ENCODE measurements around the gene MIAT. TPM values are rescaled to one million over a fixed set of nuclear protein-coding genes. Genes with fewer than 3 reads are reported as not detected.
"Not testable (repeated sequence)": the region's sequence is repeated elsewhere in the genome, so short reads cannot be mapped to it uniquely, and the experiment has no call there.

Gene MIAT
- total RNA-seq, 1 experiment from 2014 or later, result 0.82 TPM

DNA sequence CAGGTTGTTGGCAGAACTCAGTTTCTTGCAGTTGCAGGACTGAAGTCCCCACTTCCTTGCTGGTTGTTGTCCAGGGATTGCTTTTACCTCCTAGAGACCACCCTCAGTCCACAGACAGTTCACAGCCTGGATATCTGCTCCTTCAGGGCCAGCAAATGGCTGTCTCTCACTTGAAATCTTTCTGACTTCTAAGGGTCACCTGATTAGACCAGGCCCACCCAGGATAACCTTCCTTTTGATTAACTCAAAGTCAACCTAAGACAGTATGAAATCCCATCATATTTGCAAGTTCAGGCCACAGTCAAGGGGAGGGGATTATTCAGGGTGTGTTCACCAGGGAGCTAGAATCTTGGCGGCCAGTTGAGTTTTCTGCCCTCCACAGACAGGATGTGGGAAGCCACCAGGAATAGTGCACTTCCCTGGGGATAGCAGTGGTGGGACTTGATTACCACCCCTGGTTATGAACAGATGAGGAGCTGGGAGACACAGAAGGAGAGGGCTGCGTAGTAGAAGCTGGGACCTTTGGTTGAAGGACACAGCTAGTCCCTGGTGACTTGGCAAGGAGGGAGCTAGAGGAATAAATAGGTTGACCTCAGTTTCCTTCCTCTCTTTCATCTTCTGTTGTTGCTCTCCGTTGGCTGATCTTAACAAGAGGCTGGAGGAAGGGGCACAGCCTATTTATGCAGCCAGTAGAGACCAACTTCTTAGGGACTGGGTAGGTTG, 33.4 kb downstream of the MIAT start:
- DNase-seq (ENCODE audit: extremely low read depth, low read depth), result no peak

DNA sequence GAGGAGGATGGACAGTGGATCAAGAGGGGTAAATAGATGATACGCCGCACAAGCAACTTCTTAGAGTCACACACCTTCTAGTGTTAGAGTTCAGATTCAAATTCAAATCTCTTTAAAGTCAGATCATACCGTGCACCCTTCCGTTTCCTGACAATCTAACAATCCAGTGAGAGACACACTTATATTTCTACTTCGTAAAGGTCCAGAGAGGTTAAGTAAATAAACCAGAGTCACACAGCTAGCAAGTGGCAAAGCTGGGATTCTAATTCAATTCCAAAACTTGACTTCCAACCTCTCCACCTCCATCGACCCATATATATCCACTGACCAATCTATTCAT, 34.0 kb downstream of the MIAT start:
- no peak for DNase-seq (ENCODE audit: extremely low read depth, low read depth)

DNA sequence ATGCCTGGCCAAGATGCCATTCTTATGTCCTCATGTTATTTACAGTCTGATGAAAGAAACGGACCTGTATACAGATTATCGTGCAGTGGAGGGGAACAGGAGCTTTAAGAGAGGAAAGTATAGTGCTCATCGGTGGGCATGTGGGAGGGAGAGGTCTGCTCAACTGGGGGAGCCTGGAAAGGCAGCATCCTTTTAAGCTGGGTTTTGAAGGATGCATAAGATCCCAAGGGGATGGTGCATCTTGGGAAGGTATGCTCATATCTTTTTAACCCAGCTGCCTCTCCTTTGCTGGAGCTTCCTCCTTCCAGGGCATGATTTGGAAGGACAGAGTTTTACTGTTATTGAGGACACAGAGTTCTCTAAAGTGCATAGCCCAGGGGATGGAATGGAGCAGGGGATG, 34.8 kb downstream of the MIAT start:
- no peak for DNase-seq (ENCODE audit: extremely low read depth, low read depth)

DNA sequence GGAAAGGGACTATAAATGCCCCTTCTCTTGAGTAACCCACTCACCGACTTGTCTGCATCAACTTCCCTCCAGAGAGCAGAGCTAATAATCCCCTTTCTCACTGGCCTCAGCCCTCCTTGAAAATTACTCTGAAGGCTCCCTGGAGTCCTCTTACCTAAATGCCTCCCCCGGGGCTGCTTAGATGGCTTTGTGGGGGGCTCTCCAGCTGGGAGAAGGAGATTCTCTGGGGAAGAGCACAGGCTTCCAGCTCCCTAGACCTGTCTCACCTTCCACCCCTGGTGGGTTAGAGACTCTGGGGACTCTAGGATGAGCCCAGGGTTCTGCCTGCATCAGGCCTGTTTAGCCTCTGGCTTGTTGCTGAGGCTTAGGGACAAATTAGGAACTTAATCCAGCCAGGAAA, 39.8 kb downstream of the MIAT start:
- no peak for DNase-seq (ENCODE audit: extremely low read depth, low read depth)

DNA sequence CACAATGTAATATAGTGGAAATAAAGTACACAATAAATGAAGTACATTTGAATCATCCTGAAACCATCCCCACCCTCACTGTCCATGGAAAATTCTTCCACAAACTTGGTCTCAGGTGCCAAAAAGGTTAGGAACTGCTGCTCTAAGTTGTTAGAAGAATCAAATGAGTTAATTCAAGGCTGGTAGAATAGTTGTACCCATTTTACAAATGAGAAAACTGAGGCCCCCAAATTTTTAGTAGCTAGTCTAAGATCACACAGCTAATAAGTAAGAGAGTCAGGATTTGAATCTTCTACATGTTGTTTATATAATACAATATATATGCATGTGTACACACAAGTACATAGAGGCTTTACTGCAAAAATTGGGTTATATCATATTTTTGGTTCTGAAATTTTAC, 43.1 kb downstream of the MIAT start:
- no peak for DNase-seq (ENCODE audit: extremely low read depth, low read depth)

DNA sequence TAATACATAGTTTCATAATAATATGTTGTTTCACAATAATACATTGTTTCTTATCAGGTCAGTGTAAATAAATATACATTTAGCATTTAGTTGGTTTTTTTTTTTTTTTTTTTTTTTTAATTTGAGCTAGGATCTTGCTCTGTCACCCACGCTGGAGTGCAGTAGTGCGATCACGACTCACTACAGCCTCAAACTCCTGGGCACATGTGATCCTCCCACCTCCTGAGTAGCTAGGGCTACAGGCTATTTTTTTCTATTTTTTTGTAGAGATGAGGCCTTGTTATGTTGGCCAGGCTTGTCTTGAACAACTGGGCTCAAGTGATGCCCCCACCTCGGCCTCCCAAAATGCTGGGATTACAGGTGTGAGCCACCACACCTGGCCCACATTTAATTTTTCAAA, 43.5 kb downstream of the MIAT start:
- DNase-seq (ENCODE audit: extremely low read depth, low read depth), result no peak

DNA sequence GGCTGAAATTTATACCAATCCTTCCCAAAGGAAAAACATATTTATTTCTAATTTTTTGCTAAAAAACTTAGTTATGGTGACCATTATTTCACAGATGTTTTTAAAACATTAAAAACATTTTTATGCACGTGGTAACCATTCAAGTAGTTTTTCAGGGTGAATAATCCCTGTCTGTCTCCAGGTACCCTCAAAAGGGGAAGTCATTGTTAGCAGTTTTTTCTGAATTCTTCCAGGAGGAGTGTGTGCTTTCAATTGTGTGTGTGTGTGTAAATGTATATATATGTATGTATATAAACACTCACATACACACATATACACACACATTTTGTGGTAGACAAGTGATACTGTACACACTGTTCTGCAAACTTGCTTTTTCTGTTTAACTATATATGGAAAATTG, 43.9 kb downstream of the MIAT start:
- no peak for DNase-seq (ENCODE audit: extremely low read depth, low read depth)

DNA sequence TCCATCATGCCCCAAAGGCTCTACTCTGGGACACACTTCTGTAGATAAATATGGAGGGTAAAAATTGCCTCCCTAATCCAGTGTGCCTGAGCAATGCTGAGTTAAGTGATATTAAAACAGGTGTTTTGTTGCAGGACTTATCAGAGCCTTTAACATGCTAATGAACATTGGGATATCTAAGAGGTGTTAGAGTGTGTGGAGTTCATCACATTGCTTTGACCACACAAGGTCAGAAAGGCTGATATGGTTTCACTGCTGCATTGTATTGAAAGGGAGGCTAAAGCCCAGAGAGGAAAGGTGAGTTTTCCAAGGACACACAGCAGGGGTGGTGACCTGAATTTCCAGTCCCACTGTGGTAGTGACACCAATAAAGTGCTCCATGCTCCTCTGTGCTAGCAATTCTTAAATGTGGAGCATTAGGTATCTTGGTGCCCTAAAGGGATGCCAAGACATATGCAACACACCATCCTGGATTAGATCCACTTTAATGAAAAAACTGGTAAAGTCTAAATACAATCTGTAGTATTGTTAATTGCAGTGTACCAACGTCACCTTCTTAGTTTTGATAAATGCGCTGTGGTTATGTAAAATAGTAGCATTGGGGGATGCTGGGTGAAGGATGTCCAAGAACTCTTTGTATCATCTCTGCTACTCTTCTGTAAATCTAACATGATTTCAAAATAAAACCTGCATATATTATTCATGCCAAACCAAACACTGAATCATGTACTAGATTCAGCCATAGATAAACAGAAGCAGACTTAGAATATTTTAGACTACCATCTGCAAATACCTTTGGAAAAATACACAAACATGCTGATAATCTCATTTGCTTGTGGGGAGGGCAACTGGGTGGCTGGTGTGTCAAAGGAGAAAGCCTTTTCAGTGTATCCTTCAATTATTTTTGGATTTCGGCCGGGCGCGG, 45.8 kb downstream of the MIAT start:
- DNase-seq (ENCODE audit: extremely low read depth, low read depth), result no peak

DNA sequence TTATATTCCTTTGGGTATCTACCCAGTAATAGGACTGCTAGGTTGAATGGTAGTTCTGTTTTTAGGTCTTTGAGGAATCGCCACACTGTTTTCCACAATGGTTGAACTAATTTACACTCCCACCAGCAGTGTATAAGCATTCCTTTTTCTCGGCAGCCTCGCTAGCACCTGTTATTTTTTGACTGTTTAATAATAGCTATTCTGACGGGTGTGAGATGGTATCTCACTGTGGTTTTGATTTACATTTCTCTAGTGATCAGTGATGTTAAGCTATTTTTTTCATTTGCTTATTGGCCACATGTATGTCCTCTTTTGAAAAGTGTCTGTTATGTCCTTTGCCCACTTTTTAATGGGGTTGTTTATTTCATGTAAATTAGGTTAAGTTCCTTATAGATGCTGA, 48.0 kb downstream of the MIAT start:
- not testable (repeated sequence) for DNase-seq (ENCODE audit: extremely low read depth, low read depth)

DNA sequence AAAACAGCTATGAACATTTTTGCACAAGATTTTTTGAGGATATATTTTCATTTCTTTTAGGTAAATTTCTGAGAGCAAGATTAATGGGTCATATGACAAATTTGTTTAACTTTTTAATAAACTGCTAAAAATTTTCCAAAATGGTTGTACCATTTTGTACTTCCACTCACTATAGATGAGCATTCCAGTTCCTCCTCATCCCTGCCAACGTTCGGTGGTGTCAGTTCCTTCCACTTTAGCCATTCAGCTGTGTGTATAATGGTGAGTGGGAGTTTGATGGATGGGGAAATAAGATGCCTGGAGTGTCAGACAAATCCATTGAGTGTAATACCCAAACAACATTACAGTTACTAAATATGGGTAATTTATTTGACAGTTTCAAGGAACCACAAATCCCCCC, 49.7 kb downstream of the MIAT start:
- DNase-seq (ENCODE audit: extremely low read depth, low read depth), result no peak

DNA sequence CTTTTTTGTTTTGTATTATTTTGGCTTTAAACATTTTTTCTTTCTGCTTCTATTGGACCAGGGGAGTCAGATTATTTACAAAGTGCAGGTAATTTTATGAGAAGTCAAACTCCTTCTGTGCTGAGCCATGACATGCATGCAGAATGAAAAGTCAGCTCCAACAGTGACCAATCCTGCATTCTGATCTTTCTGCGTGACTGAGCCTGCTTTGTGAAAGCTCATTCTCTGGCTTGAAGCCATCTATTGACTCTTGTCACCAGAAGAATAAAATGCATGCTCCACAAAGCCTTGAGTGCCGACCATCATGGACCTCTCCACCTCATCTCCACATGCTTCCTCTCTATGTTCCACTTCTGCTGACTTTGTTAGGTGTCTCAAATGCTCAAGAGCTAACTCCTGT, 50.2 kb downstream of the MIAT start:
- DNase-seq (ENCODE audit: extremely low read depth, low read depth), result no peak

DNA sequence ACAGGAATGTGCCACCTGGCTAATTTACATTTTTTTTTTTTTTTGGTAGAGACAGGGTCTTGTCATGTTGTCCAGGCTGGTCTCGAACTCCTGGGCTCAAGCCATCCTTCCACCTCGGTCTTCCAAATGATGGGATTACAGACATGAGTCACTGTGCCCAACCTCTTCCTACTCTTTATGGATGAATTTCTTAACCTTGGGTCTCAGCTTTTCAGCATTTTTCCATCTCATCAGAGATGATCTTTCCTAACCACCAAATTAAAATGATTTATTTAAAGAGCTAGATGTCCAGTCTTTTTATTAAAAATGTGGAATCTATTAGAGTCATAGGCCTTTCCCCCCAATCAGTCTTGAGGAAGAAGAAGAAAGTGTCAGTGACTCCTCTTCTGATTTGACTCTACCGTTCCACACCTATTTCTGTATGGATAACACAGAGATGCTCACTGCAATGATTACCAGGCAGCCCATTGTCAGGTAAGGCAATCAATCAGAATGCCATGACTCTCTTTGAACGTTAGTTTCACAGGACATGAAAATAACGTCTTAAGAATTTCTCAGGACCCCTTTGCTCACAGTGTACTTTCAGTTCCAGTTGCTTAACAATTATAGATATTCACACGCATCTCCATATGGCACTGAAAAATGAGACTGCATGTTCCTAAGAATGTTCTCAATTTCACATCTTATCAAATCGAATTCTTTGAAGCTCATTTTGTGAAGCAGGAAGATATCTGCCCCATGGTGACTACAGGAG, 51.0 kb downstream of the MIAT start:
- no peak for DNase-seq (ENCODE audit: extremely low read depth, low read depth)

DNA sequence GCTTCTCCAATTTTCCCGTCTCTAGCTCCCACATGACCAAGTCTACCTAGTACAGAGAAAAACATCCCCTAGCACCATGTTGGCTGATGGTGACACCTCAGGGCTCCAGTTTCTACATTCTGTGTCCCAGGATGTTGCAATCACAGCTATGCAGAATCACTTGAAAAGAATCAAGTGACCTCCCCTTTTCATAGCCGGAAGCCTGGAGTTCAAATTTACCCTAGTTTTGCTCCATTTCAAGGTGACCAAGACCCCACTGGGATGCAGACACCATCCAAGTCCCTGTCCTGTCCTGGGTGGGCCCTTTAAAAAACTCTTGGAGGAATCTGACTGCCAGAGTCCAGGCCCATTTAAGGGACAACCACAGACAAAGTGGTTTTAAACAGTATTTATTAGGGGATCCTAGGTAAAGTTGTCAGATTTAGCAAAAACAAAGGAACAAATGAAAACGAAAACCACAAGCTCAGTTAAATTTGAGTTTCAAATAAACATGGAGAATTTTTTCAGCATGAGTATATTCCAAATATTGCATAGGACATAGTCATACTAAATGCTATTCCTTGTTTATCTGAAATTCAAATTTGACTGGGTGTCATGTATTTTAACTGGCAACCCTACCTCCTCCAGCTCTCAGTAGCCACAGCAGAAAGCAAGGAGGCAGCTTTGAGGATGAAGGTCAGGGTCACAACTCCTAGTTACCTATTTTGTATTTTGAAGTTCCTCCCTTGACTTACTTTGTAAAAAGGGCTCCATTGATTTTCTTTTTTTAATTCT, 52.4 kb downstream of the MIAT start:
- no peak for DNase-seq (ENCODE audit: extremely low read depth, low read depth)

DNA sequence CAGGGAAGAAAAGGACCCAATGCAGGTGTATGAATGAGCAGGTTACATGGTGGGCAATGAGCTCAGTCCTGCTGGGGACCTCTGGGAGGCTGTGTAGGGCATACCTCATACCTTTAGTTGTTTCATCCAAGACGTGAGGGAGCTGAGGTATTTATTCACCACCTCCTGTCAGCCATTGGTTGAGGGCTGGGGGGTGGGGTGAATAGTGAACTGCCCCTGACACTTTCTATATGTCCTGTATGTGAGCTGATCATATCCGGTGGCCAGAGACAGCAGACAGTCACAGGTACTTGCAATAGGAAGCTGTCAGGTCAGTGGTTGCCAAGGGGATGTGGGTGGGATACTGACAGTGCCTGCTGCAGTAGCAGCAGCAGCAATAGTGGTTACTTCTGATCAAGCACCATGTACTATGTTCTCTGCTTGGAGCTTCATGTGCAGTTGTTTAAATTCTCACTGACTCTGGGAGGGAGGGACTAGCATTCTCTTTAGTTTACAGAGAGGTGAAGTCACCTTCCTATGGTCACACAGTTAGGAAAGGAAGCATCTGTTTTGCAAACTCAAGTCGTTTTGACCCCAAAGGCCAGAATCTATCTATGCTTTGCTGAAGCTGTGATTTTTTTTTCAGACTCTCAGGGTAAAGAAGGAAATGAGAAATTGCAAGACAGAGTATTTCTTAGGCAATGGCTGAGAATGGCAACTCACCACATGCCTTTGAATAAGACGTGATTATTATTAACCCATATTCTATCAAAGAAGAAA, 54.0 kb downstream of the MIAT start:
- no peak for DNase-seq (ENCODE audit: extremely low read depth, low read depth)

DNA sequence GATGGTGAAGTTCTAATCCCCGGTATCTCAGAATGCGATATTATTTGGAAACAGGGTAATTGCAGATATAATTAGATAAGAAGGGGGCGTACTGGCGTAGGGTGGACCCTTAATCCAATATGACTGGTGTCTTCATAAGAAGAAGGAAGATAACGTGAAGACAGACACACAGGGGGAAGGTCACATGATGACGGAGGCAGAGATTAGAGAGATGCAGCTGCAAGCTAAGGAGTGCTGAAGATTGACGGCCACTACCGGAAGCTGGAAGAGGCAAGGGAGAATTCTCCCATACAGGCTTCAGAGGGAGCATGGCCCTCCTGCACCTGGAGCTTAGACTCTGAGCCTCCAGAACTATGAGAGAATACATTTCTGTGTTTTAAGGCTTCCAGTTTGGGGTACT, 54.8 kb downstream of the MIAT start:
- DNase-seq (ENCODE audit: extremely low read depth, low read depth), result no peak

DNA sequence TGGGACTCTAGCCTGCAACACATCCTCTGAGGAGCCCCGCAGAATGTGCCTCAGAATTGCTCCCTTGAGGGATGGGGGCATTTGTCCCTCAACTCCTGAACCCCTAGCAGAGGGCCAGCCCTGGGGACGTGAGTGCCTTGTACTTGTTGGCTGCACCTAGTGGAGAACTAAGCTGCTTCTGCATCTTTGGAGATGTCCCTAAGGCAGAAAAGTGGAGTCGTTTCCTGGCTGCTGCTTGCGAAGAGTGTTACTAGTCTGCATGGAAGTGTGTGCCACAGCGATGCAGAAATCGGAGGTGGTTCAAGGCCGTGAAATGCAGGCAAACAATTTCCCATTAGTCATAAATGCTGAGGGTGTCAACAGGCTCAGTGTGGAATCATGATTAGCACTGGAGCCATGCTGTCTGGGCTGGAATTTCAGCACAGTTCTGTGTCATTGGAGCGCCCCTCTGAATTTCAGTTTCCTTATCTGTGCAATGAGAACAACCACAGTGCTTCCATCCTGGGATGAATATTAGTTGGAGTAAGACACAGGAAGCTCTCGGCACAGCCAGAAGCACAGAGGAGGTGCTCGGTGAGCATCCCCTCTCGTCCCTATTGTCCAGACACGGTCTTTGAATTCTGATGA, 56.5 kb downstream of the MIAT start:
- DNase-seq (ENCODE audit: extremely low read depth, low read depth), result no peak

DNA sequence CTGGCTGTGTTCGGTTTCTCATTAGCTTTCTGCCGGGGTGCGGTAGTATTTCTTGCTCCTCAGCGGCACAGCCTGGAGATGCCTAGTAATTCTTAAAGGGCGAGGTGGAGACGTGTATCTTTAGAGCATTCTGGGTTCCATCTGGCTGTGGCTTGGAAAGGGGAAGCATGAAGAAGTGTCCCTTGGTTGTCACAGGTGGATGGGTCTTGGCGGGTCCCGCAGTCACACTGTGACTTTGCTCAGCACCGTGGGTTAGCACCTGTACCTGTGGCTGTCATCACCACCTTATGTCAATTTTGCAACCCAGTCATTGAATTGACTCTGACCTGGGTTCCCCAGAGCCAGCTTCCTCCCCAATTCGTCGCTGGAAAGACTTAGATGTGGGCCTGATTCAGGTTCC, 57.6 kb downstream of the MIAT start:
- DNase-seq (ENCODE audit: extremely low read depth, low read depth), result no peak

DNA sequence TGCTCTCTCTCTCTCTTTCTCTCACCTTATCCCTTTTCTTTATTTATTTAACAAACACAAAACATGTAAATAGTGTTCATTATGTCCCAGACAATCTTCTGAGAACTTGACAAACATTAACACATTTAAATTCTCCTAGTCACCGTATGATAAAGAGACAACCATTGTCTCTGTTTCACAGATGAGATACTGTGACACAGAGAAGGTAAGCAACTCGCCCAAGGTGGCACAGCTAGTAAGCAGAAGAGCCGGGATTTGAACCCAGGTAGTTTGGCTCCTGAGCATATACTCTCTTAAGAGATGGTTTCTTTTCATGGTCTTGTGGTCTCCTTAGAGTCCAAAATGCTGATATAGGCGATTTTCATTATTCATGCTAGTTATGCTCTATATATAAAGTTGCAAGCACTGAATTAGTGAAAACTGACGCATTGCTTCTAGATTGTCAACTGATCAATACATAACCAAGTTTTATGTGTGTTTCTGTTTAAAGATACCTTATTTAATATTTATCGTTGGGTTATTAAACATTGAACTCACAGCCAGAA, 58.1 kb downstream of the MIAT start:
- DNase-seq (ENCODE audit: extremely low read depth, low read depth), result no peak

DNA sequence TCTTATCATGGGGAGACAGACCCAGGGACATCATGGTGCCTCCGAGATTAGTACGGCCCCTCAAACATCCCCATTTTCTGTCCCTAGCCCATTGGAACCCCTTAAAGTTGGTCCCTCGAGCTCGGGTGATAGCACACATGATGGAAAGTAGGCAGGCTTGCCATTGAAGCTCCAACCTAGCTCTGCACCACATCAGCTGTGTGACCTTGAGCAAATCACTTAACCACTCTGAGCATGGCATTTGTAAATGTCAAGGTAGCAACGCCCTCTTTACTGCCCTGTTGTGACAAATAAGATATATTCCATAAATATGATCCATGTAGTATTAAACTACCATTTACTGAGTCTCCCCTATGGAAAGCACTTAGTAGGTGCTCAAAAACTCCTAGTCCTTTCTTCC, 61.1 kb downstream of the MIAT start:
- no peak for DNase-seq (ENCODE audit: extremely low read depth, low read depth)

Measured in NCI-H460 (cell line).